ENCODE data around the gene EFCAB9.

The EFCAB9 gene

GRCh38 chr5:172235132-172235780, 41.3 kb downstream of the EFCAB9 start:
- Mint-ChIP-seq H3K9me3 (no peaks in the 10 kb centered on the region), H3K27me3 (no peaks in the 10 kb centered on the region), H3K36me3 (peaks cover 12% of the 10 kb centered on the region), H3K27ac (peak overlapping the region; percentile 84), H3K4me1 (peaks cover 51% of the 10 kb centered on the region), H3K4me3 (no peak overlapping the region)

GRCh38 chr5:172235827-172236736, 42.1 kb downstream of the EFCAB9 start:
- peaks cover 11% of the 10 kb centered on the region for H3K36me3 Mint-ChIP-seq
- peaks cover 53% of the 10 kb centered on the region for H3K4me1 Mint-ChIP-seq
- no peaks in the 10 kb centered on the region for H3K27me3 Mint-ChIP-seq
- peak overlapping the region; percentile 84 for H3K27ac Mint-ChIP-seq
- H3K4me3 Mint-ChIP-seq = no peak overlapping the region
- H3K9me3 Mint-ChIP-seq = no peaks in the 10 kb centered on the region

DNA sequence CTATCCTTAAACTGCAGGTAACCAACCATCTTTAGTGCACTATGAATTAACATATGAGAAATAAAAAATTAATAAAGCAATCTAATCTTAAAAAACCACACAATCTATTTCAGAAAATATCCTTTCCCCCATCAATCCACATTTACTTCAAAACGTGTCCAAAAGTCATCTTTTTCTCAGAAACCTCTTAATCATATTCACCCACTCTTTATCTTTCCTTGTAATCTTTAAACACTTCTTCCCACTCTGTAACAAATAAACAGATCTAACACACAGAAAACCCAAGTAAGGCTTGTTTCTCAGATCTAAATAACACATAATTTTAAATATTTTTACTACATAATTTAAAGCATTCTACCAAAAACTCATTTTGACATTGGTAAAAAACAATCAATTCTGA, 44.4 kb downstream of the EFCAB9 start:
- peaks cover 57% of the 10 kb centered on the region for H3K4me1 Mint-ChIP-seq
- H3K4me3 Mint-ChIP-seq = no peak overlapping the region
- peaks cover 14% of the 10 kb centered on the region for H3K36me3 Mint-ChIP-seq
- H3K9me3 Mint-ChIP-seq = no peaks in the 10 kb centered on the region
- peak overlapping the region; percentile 71 for H3K27ac Mint-ChIP-seq
- H3K27me3 Mint-ChIP-seq = no peaks in the 10 kb centered on the region

DNA sequence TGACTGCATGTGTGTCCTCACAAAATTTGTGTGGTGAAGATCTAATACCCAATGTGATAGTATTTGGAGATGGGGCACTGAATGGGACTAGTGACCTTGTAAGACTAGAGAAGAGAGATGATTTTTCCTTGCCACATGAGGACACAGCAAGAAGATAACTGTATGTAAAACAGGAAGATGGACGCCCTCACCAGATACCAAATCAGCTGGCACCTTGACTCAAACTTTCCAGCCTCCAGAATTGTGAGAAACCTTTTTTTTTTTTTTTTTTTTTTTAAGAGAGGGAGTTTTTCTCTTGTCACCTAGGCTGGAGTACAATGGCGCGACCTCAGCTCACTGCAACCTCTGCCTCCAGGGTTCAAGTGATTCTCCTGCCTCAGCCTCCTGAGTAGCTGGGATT, 49.3 kb downstream of the EFCAB9 start:
- no peaks in the 10 kb centered on the region for H3K27me3 Mint-ChIP-seq
- peaks cover 25% of the 10 kb centered on the region for H3K4me1 Mint-ChIP-seq
- H3K36me3 Mint-ChIP-seq = peaks cover 13% of the 10 kb centered on the region
- no peaks in the 10 kb centered on the region for H3K9me3 Mint-ChIP-seq
- peak overlapping the region; percentile 25 for H3K27ac Mint-ChIP-seq
- no peak overlapping the region for H3K4me3 Mint-ChIP-seq

- H3K27ac Mint-ChIP-seq = no peak overlapping the region
- H3K27me3 Mint-ChIP-seq = no peaks in the 10 kb centered on the region
- no peak overlapping the region for H3K4me3 Mint-ChIP-seq
- H3K36me3 Mint-ChIP-seq = peaks cover 21% of the 10 kb centered on the region
- H3K9me3 Mint-ChIP-seq = peaks cover 5% of the 10 kb centered on the region
- H3K4me1 Mint-ChIP-seq = peaks cover 12% of the 10 kb centered on the region
These were observed 51.1 kb downstream of the EFCAB9 start for GRCh38 chr5:172245046-172245445.

- Mint-ChIP-seq H3K27ac (no peak overlapping the region), H3K9me3 (peaks cover 5% of the 10 kb centered on the region), H3K4me3 (no peak overlapping the region), H3K4me1 (peaks cover 8% of the 10 kb centered on the region), H3K36me3 (peaks cover 24% of the 10 kb centered on the region), H3K27me3 (no peaks in the 10 kb centered on the region)
These were observed 51.7 kb downstream of the EFCAB9 start for GRCh38 chr5:172245703-172246125.

- H3K27ac Mint-ChIP-seq = no peak overlapping the region
- no peak overlapping the region for H3K4me3 Mint-ChIP-seq
- H3K27me3 Mint-ChIP-seq = no peaks in the 10 kb centered on the region
- H3K36me3 Mint-ChIP-seq = peaks cover 24% of the 10 kb centered on the region
- peaks cover 4% of the 10 kb centered on the region for H3K4me1 Mint-ChIP-seq
- H3K9me3 Mint-ChIP-seq = peaks cover 10% of the 10 kb centered on the region
These were observed 54.7 kb downstream of the EFCAB9 start for GRCh38 chr5:172248637-172249036.

- Mint-ChIP-seq H3K4me1 (no peaks in the 10 kb centered on the region), H3K36me3 (peaks cover 25% of the 10 kb centered on the region), H3K4me3 (no peak overlapping the region), H3K27me3 (no peaks in the 10 kb centered on the region), H3K27ac (no peak overlapping the region), H3K9me3 (peaks cover 10% of the 10 kb centered on the region)
These were observed 57.4 kb downstream of the EFCAB9 start for GRCh38 chr5:172251419-172251818.

DNA sequence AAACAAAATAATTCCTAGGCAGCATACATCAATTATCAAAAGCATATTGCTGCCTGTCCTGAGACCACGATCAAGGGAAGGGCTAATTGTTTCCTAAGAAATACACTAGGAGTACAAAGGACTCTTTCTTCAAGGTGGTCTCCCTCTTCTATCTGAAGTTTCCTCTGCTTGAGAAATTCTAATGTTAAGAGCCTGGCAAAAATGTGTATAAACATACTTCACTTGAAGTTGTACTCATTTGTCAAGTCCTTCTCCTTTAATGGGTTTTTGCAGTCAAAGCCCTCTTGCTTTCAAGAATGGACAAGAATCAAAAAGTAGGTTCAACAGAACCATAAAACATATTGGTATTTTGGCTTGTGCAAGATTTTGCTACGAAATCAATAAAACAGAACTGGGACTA, 58.5 kb downstream of the EFCAB9 start:
- no peak overlapping the region for H3K4me3 Mint-ChIP-seq
- H3K9me3 Mint-ChIP-seq = peaks cover 15% of the 10 kb centered on the region
- H3K27ac Mint-ChIP-seq = no peak overlapping the region
- H3K36me3 Mint-ChIP-seq = peaks cover 30% of the 10 kb centered on the region
- H3K4me1 Mint-ChIP-seq = no peaks in the 10 kb centered on the region
- H3K27me3 Mint-ChIP-seq = no peaks in the 10 kb centered on the region
